Mesendoderm (in vitro differentiated cells): ENCODE measurements around the gene CCDC91.

ENCODE experiments used
- DNase-seq: peaks from one replicate; pipeline ENCODE4 v3.0.0; 2013
- H2AK5ac ChIP-seq: 2 replicates; pipeline ENCODE4 v1.6.1; 2013; ENCODE audit warnings: low read length, inconsistent platforms
- H2BK120ac ChIP-seq: 2 replicates; pipeline ENCODE4 v1.6.1; 2013; ENCODE audit warnings: low read depth, mild to moderate bottlenecking, low read length, moderate library complexity, mixed read lengths
- H2BK15ac ChIP-seq: replicated peaks from 2 replicates; pipeline ENCODE4 v1.6.1; 2013; ENCODE audit warnings: low read depth, mild to moderate bottlenecking, moderate library complexity
- H2BK5ac ChIP-seq: 2 replicates; pipeline ENCODE4 v1.6.1; 2013; ENCODE audit warnings: low read length, inconsistent platforms
- H3K18ac ChIP-seq: 2 replicates; pipeline ENCODE4 v1.6.1; 2013; ENCODE audit warnings: mild to moderate bottlenecking, low read length, mixed read lengths
- H3K23ac ChIP-seq: one replicate; pipeline ENCODE4 v1.6.1; 2013; ENCODE audit warnings: low read length
- H3K27ac ChIP-seq: 2 replicates; pipeline ENCODE4 v1.5.1; 2013; ENCODE audit warnings: low read depth, mild to moderate bottlenecking, inconsistent platforms, low read length, moderate library complexity
- H3K27me3 ChIP-seq: 2 replicates; pipeline ENCODE4 v1.6.1; 2013; ENCODE audit warnings: low read length, control low read depth, mild to moderate bottlenecking, inconsistent platforms; ENCODE audit not compliant: insufficient read depth, poor library complexity
- H3K36me3 ChIP-seq: 2 replicates; pipeline ENCODE4 v1.6.1; 2013; ENCODE audit warnings: low read length, inconsistent platforms; ENCODE audit not compliant: control insufficient read depth, insufficient read depth
- H3K4ac ChIP-seq: one replicate; pipeline ENCODE4 v1.6.1; 2013; ENCODE audit warnings: low read depth, mild to moderate bottlenecking, low read length, moderate library complexity
- H3K4me1 ChIP-seq: 2 replicates; pipeline ENCODE4 v1.6.1; 2013; ENCODE audit warnings: low read depth, low read length, inconsistent platforms; ENCODE audit not compliant: control insufficient read depth
- H3K4me2 ChIP-seq: 2 replicates; pipeline ENCODE4 v1.6.1; 2013; ENCODE audit warnings: low read length
- H3K4me3 ChIP-seq: 2 replicates; pipeline ENCODE4 v1.5.1; 2013; ENCODE audit warnings: mild to moderate bottlenecking, low read length
- H3K56ac ChIP-seq: one replicate; pipeline ENCODE4 v1.6.1; 2013; ENCODE audit warnings: low read length
- H3K79me1 ChIP-seq: 2 replicates; pipeline ENCODE4 v1.6.1; 2013; ENCODE audit warnings: low read length, inconsistent platforms
- H3K79me2 ChIP-seq: 2 replicates; pipeline ENCODE4 v1.6.1; 2013; ENCODE audit warnings: mild to moderate bottlenecking, low read length; ENCODE audit not compliant: control insufficient read depth, insufficient read depth
- H3K9ac ChIP-seq: 2 replicates; pipeline ENCODE4 v1.6.1; 2013; ENCODE audit warnings: low read length, inconsistent platforms
- H4K5ac ChIP-seq: one replicate; pipeline ENCODE4 v1.6.1; 2013; ENCODE audit warnings: low read length
- H4K8ac ChIP-seq: one replicate; pipeline ENCODE4 v1.6.1; 2013; ENCODE audit warnings: low read depth, mild to moderate bottlenecking, control low read depth, low read length, moderate library complexity
- WGBS: extraction: QIAGEN DNeasy Blood & Tissue Kit; methylation state at CpG from one replicate; pipeline ENCODE4 v1.1.7; 2013; ENCODE audit warnings: low lambda C conversion rate, missing lambda C conversion rate; ENCODE audit not compliant: insufficient coverage; ENCODE audit errors: extremely low coverage; 5-methylcytosine and 5-hydroxymethylcytosine counted together

CCDC91 gene

DNA sequence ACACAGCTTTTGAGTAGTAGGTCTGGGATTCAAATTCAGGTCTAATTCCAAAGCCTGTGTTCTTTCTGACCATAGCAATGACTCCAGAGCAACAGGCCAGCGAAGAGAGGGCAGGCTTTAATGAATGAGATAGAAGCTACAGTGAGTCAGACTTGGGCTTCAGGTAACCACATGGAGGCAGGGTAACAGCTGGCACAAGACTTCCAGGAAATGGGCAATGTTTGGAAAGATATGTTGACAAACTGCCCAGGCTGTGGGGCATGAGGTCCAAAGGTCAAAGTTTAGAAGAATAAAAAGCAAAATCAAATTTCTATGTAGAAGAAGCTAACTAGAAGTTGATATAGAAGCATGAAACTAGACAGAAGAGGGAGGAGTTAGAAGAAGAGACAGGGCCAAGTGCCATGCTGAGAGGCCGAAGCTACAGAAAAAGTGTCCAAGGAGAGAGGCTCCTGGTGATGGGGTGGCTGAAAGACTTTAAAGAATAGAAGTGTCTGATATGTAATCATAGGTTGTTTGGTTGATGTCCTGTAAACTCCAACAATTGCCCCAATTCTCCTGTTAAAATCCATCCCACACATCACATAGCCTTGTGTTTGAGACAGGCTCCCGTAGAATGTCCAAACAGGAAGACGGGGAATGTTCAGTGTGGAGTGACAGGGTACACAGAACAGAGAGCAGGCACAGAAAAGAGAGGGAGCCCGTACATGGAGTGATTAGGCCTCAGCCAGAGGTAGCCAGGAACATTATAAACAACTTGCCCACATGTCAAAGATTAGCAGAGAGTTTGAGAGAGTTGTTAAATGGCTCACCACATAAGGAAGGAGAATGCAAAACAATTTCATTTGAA, 384.7 kb downstream of the CCDC91 start:
- Histone ChIP-seq H3K36me3 (no peaks in the 10 kb centered on the region), H3K18ac (no peak overlapping the region), H3K4me1 (no peaks in the 10 kb centered on the region), H3K79me1 (no peaks in the 10 kb centered on the region), H4K8ac (no peak overlapping the region), H2BK5ac (no peak overlapping the region), H3K79me2 (no peaks in the 10 kb centered on the region), H4K5ac (no peak overlapping the region), H3K23ac (no peak overlapping the region), H2AK5ac (no peak overlapping the region), H3K4me2 (no peak overlapping the region), H3K56ac (no peak overlapping the region), H2BK120ac (no peak overlapping the region), H3K4ac (no peak overlapping the region), H3K27me3 (no peaks in the 10 kb centered on the region), H3K27ac (no peak overlapping the region), H2BK15ac (no peak overlapping the region), H3K9ac (no peak overlapping the region), H3K4me3 (no peak overlapping the region)
- no CpG with 5 or more reads among the region's 5 CpGs for WGBS
- no peak for DNase-seq

DNA sequence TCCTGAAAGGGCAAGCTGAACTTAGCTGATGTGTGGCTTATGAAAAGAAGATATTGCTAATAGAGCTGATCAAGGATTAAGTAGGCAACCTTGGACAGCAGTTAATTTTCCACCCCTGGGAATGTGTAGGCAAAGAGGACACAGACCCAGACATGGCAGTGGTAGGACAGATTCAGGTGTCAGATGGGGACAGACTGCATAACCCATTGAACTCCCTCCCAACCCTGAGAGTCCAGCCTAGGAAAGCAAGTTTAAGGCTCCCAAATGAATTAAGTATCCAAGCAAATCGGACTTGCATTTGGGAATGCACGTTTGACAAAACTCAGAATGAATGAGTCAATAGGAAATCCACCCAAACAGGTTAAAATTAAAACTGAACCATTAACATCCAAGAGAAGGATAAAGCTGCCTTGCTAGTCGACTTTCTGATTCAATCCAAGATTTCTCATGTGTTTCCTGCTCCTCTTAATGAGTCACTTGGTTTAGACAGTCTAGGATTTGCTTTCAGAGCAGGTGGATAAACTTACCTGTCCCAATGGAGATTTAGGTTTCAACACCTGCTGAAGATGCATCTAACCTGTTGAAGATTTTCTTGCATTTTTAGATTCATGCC, 385.4 kb downstream of the CCDC91 start:
- no peak overlapping the region for H3K4ac ChIP-seq
- H3K79me1 ChIP-seq = no peaks in the 10 kb centered on the region
- no peak overlapping the region for H2BK15ac ChIP-seq
- H3K4me2 ChIP-seq = no peak overlapping the region
- no peak overlapping the region for H3K27ac ChIP-seq
- H3K36me3 ChIP-seq = no peaks in the 10 kb centered on the region
- H3K9ac ChIP-seq = no peak overlapping the region
- H3K79me2 ChIP-seq = no peaks in the 10 kb centered on the region
- no peak for DNase-seq
- H3K18ac ChIP-seq = no peak overlapping the region
- WGBS = no CpG with 5 or more reads among the region's 3 CpGs
- H3K23ac ChIP-seq = no peak overlapping the region
- H2BK120ac ChIP-seq = no peak overlapping the region
- H2AK5ac ChIP-seq = no peak overlapping the region
- H2BK5ac ChIP-seq = no peak overlapping the region
- no peak overlapping the region for H4K5ac ChIP-seq
- no peaks in the 10 kb centered on the region for H3K27me3 ChIP-seq
- H4K8ac ChIP-seq = no peak overlapping the region
- no peaks in the 10 kb centered on the region for H3K4me1 ChIP-seq
- H3K56ac ChIP-seq = no peak overlapping the region
- no peak overlapping the region for H3K4me3 ChIP-seq

- Histone ChIP-seq H2BK5ac (no peak overlapping the region), H3K23ac (no peak overlapping the region), H3K9ac (no peak overlapping the region), H2BK120ac (no peak overlapping the region), H3K27me3 (no peaks in the 10 kb centered on the region), H3K4ac (no peak overlapping the region), H3K79me1 (no peaks in the 10 kb centered on the region), H2AK5ac (no peak overlapping the region), H3K4me1 (no peaks in the 10 kb centered on the region), H3K27ac (no peak overlapping the region), H3K36me3 (no peaks in the 10 kb centered on the region), H3K18ac (no peak overlapping the region), H4K8ac (no peak overlapping the region), H3K4me2 (no peak overlapping the region), H3K56ac (no peak overlapping the region), H3K79me2 (no peaks in the 10 kb centered on the region), H2BK15ac (no peak overlapping the region), H4K5ac (no peak overlapping the region), H3K4me3 (no peak overlapping the region)
- WGBS = no CpG with 5 or more reads among the region's 3 CpGs
- DNase-seq = no peak
These were observed 388.1 kb downstream of the CCDC91 start for GRCh38 chr12:28578361-28578760.

GRCh38 chr12:28578833-28579252, 388.6 kb downstream of the CCDC91 start:
- Histone ChIP-seq H3K4me3 (no peak overlapping the region), H3K9ac (no peak overlapping the region), H3K27ac (no peak overlapping the region), H3K18ac (no peak overlapping the region), H3K4ac (no peak overlapping the region), H3K4me2 (no peak overlapping the region), H3K79me2 (no peaks in the 10 kb centered on the region), H2BK15ac (no peak overlapping the region), H2AK5ac (no peak overlapping the region), H3K23ac (no peak overlapping the region), H3K79me1 (no peaks in the 10 kb centered on the region), H2BK120ac (no peak overlapping the region), H4K8ac (no peak overlapping the region), H2BK5ac (no peak overlapping the region), H4K5ac (no peak overlapping the region), H3K56ac (no peak overlapping the region), H3K27me3 (no peaks in the 10 kb centered on the region), H3K36me3 (no peaks in the 10 kb centered on the region), H3K4me1 (no peaks in the 10 kb centered on the region)
- DNase-seq = no peak
- WGBS = no CpG with 5 or more reads among the region's 3 CpGs

GRCh38 chr12:28582672-28583376, 392.6 kb downstream of the CCDC91 start:
- Histone ChIP-seq H2AK5ac (no peak overlapping the region), H3K27ac (no peak overlapping the region), H3K23ac (no peak overlapping the region), H2BK5ac (no peak overlapping the region), H3K4ac (no peak overlapping the region), H3K4me3 (no peak overlapping the region), H3K18ac (no peak overlapping the region), H2BK120ac (no peak overlapping the region), H2BK15ac (no peak overlapping the region), H3K27me3 (no peaks in the 10 kb centered on the region), H4K5ac (no peak overlapping the region), H3K79me1 (no peaks in the 10 kb centered on the region), H3K4me2 (no peak overlapping the region), H3K36me3 (no peaks in the 10 kb centered on the region), H3K9ac (no peak overlapping the region), H3K4me1 (no peaks in the 10 kb centered on the region), H3K56ac (no peak overlapping the region), H3K79me2 (no peaks in the 10 kb centered on the region), H4K8ac (no peak overlapping the region)
- WGBS = no CpG with 5 or more reads among the region's 6 CpGs
- no peak for DNase-seq
